ENCODE measurements around the gene ARHGEF19. TPM values are rescaled to one million over a fixed set of nuclear protein-coding genes. Genes with fewer than 3 reads are reported as not detected.
"Not testable (repeated sequence)": the region's sequence is repeated elsewhere in the genome, so short reads cannot be mapped to it uniquely, and the experiment has no call there.

The ARHGEF19 gene
- total RNA-seq, 4 donors from 2014 or later, result 2.6 to 10.6 (median 3.9) TPM

GRCh38 chr1:16231331-16232315 is 19.2 kb upstream of the ARHGEF19 start:
- ATAC-seq (ENCODE audit: low FRiP score), result no peak
- no peak for DNase-seq (ENCODE audit: low spot score)
- TF ChIP-seq CTCF (IDR thresholded peaks at IDR 0.05), result no peak

- ATAC-seq (ENCODE audit: low FRiP score) (no peak), DNase-seq (ENCODE audit: low spot score) (no peak)
- no peak for TF ChIP-seq CTCF (IDR thresholded peaks at IDR 0.05)
Observed at GRCh38 chr1:16230744-16231143, 18.3 kb upstream of the ARHGEF19 start.

DNA sequence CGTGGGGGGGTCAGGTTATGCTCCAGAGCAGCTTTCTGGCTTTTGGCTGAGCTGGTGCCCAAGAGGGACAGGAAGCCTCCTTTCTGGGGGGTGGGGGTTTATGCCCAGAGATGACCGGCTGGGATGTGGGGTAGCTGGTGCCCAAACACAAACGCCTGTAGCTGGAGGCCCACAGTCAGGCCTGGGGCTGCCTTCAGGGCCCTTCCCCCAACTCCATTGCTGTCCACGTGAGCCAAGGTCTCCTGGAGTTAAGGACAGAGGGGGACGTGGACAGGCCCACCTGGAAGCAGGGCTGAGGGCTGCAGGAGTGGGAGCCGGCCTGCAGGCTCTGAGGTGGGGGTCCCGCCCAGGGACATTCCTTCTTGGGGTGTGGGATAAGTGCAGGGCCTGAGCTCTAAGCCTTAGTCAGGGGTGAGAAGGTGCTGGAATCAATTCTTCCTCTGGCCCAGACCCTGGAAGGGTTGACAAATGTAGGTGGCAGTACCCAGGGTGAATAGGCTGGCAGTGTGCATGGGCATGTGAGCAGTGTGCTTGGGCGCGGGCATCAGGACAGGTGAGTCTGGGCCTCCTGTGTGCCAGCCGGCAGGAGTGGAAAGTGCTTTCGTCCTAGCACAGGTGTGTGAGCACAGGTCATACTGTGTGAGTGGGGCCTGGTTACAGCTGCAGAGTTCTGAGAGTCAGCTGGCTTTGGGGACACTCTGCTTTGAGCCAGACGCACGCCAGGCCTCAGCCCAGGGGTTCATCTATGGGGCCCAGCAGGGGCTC is 17.7 kb upstream of the ARHGEF19 start:
- no peak for TF ChIP-seq CTCF (IDR thresholded peaks at IDR 0.05)
- DNase-seq (ENCODE audit: low spot score), result no peak
- no peak for ATAC-seq (ENCODE audit: low FRiP score)

- ATAC-seq (ENCODE audit: low FRiP score), result peak; percentile 48
- DNase-seq (ENCODE audit: low spot score), result no peak
Observed at GRCh38 chr1:16226490-16227179, 14.2 kb upstream of the ARHGEF19 start.

DNA sequence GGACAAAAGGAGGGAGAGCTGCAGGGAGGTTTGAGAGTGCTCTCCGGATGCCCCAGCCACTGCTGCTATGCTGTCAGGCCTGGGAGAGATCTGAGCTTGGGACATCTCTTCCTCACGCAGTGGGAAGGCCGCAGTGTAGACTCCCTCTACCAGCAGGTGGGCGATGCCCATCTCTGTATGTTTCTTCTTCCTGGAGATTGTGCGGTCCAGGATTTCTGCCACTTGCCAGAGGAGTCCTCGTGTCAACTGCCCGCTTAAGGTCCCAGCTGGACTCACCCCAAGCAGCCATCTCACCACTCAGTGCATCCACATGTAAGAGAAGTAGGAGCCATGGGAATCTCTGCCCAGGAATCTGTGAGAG is 13.7 kb upstream of the ARHGEF19 start:
- ATAC-seq (ENCODE audit: low FRiP score) (no peak), DNase-seq (ENCODE audit: low spot score) (no peak)
- no peak for TF ChIP-seq CTCF (IDR thresholded peaks at IDR 0.05)

More at GRCh38 chr1:16226490-16227179, 14.2 kb upstream of the ARHGEF19 start:
- TF ChIP-seq CTCF (IDR thresholded peaks at IDR 0.05), result no peak

DNA sequence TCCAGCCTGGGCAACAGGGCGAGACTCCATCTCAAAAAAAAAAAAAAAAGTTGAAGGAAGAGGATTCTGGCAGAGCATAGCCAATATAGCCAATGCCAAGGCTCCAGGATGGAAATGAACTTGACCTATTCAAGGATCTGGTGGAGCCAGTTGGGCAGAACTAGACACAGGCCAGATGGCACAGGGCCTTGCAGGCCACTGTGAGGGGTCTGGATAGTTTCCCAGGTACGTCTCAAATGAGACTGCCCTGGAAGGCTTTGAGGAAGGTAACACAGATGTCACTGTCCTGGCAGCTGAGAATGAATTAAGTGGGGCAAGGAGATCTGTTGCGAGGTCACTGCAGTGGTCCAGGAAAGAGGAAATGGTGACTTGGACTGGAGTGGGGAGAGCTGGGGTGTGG is 12.0 kb upstream of the ARHGEF19 start:
- DNase-seq (ENCODE audit: low spot score), result no peak
- TF ChIP-seq CTCF (IDR thresholded peaks at IDR 0.05), result no peak
- ATAC-seq (ENCODE audit: low FRiP score), result no peak

DNA sequence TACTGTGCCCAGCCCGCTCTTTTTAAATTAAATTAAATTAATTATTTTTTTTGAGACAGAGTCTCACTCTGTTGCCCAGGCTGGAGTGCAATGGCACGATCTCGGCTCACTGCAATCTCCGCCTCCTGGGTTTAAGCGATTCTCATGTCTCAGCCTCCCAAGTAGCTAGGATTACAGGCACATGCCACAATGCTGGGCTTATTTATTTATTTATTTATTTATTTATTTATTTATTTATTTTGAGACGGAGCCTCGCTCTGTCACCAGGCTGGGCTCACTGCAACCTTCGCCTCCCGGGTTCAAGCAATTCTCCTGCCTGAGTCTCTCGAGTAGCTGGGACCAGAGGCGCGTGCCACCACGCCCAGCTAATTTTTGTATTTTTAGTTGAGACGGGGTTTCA is 10.3 kb upstream of the ARHGEF19 start:
- not testable (repeated sequence) for DNase-seq (ENCODE audit: low spot score); ATAC-seq (ENCODE audit: low FRiP score)
